ENCODE results near the gene NWD2. TPM values are rescaled to one million over a fixed set of nuclear protein-coding genes. Genes with fewer than 3 reads are reported as not detected.

NWD2 gene
- total and polyA plus RNA-seq, 10 of the 15 experiments (the other 5 are each of a cell fraction or from before 2014, with no cell fraction given), result not detected

DNA sequence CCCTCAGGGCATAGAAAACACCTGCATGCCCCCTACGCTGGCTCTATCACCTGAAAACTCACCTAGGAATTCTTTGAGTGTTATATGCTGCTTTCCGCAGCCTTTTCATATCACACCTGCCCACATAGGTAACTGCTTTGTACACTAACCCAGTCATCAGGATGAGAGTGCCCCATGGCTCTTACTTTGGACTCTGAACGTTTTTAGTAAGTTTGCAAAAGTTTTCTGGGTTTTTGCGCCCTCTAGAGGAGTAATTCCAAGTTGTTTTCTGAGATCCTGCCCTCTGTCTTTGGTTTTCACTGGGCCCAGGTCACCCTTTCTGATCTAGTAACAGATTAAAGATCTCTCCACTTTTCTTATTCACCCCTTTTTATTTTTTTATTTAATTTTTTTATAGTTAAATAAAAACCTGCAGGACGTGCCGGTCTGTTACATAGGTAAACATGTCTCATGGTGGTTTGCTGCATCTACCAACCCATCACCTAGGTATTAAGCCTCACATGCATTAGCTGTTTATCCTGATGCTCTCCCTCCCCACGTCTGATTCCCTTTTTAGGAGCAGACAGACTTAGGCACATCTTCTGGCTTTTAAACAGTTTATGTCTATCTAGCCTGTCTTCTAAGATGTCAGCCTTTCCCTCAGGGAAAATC lies 139.2 kb downstream of the NWD2 start:
- Histone ChIP-seq H3K4me2 (ENCODE audit: control insufficient read depth, insufficient read depth) (no peak overlapping the region), H4K20me1 (ENCODE audit: control insufficient read depth, insufficient read depth) (no peaks in the 10 kb centered on the region), H3K4me1 (ENCODE audit: control insufficient read depth, insufficient read depth, low read length) (no peaks in the 10 kb centered on the region), H3K4me3 (no peak overlapping the region), H3K27me3 (replicated peaks in 1 of 2; ENCODE audit: control insufficient read depth in 2 of 2, insufficient read depth in 2 of 2, low read length in 1 of 2) (peaks cover 0 to 4% of the 10 kb centered on the region in 2 experiments; a peak in 1 of 4 replicates), H3K36me3 (ENCODE audit: control insufficient read depth in 2 of 2, insufficient read depth in 2 of 2, low read length in 1 of 2) (no peaks in the 10 kb centered on the region), H3K27ac (ENCODE audit: control insufficient read depth, insufficient read depth) (no peak overlapping the region), H3K79me2 (ENCODE audit: control insufficient read depth, insufficient read depth, low read length) (no peaks in the 10 kb centered on the region), H2AFZ (ENCODE audit: control insufficient read depth, low read depth, low read length) (no peak overlapping the region), H3K9me3 (replicated peaks; ENCODE audit: control insufficient read depth, insufficient read depth, low read length) (no peaks in the 10 kb centered on the region), H3K9ac (ENCODE audit: control insufficient read depth, insufficient read depth, low read length) (no peak overlapping the region)
- FAIRE-seq, result peak; percentile 78
- ChIA-PET SMC1A (ENCODE audit: uncharacterized antibody, unreplicated experiment) (interaction anchor here (0.7 to 2.1 kb wide), 4 partner anchors 9 to 984 kb away, joined by 3 to 7 read pairs (median 4); no protein-coding TSS in a partner anchor), RAD21 (ENCODE audit: unreplicated experiment) (interaction anchor here (1.4 kb wide), 1 partner anchor 984 kb away, joined by 5 read pairs; no protein-coding TSS in a partner anchor), POLR2A (no interaction called here), CTCF (interaction anchor here (0.6 to 2.7 kb wide), 10 partner anchors 8 to 969 kb away, joined by 3 to 28 read pairs (median 3); no protein-coding TSS in a partner anchor)
- in situ Hi-C loops (cut with MboI) (loop anchor here (5.0 to 25.0 kb wide), 3 partner anchors 966 to 1196 kb away; no protein-coding TSS in a partner anchor), intact Hi-C loops (cut with micrococcal nuclease; ENCODE audit: unreplicated experiment) (loop anchor here (10.0 kb wide), 1 partner anchor 319 kb away; no protein-coding TSS in a partner anchor)
- peak; percentile 90 for ATAC-seq
- TF ChIP-seq SMC3 (IDR thresholded peaks at IDR 0.05; ENCODE audit: borderline replicate concordance, low read length), result peak; percentile 56
- TF ChIP-seq, protein P1, sequence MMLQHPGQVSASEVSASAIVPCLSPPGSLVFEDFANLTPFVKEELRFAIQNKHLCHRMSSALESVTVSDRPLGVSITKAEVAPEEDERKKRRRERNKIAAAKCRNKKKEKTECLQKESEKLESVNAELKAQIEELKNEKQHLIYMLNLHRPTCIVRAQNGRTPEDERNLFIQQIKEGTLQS (IDR thresholded peaks at IDR 0.05; ENCODE audit: borderline replicate concordance, extremely low read depth, low read depth, low read length), result no peak
- TF ChIP-seq, protein P2, sequence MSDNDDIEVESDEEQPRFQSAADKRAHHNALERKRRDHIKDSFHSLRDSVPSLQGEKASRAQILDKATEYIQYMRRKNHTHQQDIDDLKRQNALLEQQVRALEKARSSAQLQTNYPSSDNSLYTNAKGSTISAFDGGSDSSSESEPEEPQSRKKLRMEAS (IDR thresholded peaks at IDR 0.05; ENCODE audit: low read depth, low read length), result no peak
- no peak for TF ChIP-seq ETV6 (conservative IDR thresholded peaks at IDR 0.05 in 1 of 2, IDR thresholded peaks at IDR 0.05 in 1 of 2; ENCODE audit: borderline replicate concordance in 1 of 2, low read depth in 1 of 2)
- TF ChIP-seq, protein P3, sequence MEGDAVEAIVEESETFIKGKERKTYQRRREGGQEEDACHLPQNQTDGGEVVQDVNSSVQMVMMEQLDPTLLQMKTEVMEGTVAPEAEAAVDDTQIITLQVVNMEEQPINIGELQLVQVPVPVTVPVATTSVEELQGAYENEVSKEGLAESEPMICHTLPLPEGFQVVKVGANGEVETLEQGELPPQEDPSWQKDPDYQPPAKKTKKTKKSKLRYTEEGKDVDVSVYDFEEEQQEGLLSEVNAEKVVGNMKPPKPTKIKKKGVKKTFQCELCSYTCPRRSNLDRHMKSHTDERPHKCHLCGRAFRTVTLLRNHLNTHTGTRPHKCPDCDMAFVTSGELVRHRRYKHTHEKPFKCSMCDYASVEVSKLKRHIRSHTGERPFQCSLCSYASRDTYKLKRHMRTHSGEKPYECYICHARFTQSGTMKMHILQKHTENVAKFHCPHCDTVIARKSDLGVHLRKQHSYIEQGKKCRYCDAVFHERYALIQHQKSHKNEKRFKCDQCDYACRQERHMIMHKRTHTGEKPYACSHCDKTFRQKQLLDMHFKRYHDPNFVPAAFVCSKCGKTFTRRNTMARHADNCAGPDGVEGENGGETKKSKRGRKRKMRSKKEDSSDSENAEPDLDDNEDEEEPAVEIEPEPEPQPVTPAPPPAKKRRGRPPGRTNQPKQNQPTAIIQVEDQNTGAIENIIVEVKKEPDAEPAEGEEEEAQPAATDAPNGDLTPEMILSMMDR (IDR thresholded peaks at IDR 0.05 in 2 of 3, conservative IDR thresholded peaks at IDR 0.05 in 1 of 3; ENCODE audit: control insufficient read depth in 2 of 3, extremely low read depth in 1 of 3, insufficient read depth in 1 of 3, low read depth in 3 of 3, low read length in 3 of 3), result peak; percentile 55 to 69 (median 60)
- peak; percentile 71 for TF ChIP-seq RAD21 (IDR thresholded peaks at IDR 0.05; ENCODE audit: insufficient read depth, low read depth, low read length)
- 23% methylated on average over 7 of the region's 7 CpGs for WGBS (ENCODE audit: insufficient coverage, insufficient replicate concordance, low lambda C conversion rate, missing lambda C conversion rate)
- BruUV-seq (replicated peaks), result no TSS peak
- DNase-seq (ENCODE audit: low read depth, low spot score), result no peak
